Limb (tissue), 2 donors: ENCODE measurements around the gene CEACAM7.

Source experiments
- DNase-seq, 2 donors: peaks; one replicate each; pipeline ENCODE4 v3.0.0-alpha.2; 2016; ENCODE audit errors: extremely low spot score in 2 of 2

The CEACAM7 gene

GRCh38 chr19:41700381-41701195, 12.5 kb upstream of the CEACAM7 start:
- DNase-seq: no peak

- no peak for DNase-seq
Measured at GRCh38 chr19:41699968-41700323, 11.9 kb upstream of the CEACAM7 start.

- DNase-seq: no peak
Measured at GRCh38 chr19:41699231-41699967, 11.3 kb upstream of the CEACAM7 start.

GRCh38 chr19:41698746-41699230, 10.7 kb upstream of the CEACAM7 start:
- DNase-seq: no peak

- no peak for DNase-seq
Measured at GRCh38 chr19:41697198-41697855, 9.3 kb upstream of the CEACAM7 start.

GRCh38 chr19:41696402-41697197, 8.5 kb upstream of the CEACAM7 start:
- DNase-seq: no peak

- no peak for DNase-seq
Measured at GRCh38 chr19:41695745-41696144, 7.7 kb upstream of the CEACAM7 start.

GRCh38 chr19:41694831-41695635, 7.0 kb upstream of the CEACAM7 start:
- DNase-seq: no peak

GRCh38 chr19:41694196-41694595, 6.1 kb upstream of the CEACAM7 start:
- no peak for DNase-seq

GRCh38 chr19:41691268-41691970, 3.3 kb upstream of the CEACAM7 start:
- no peak for DNase-seq

- DNase-seq: no peak
Measured at GRCh38 chr19:41690801-41691065, 2.7 kb upstream of the CEACAM7 start.

GRCh38 chr19:41689993-41690800, 2.1 kb upstream of the CEACAM7 start:
- DNase-seq: no peak

GRCh38 chr19:41688687-41689086, 617 bp upstream of the CEACAM7 start:
- DNase-seq: no peak

GRCh38 chr19:41687419-41687818, 651 bp downstream of the CEACAM7 start:
- no peak for DNase-seq

GRCh38 chr19:41682437-41682836, 5.6 kb downstream of the CEACAM7 start:
- no peak for DNase-seq

GRCh38 chr19:41671486-41671885, 16.6 kb downstream of the CEACAM7 start:
- DNase-seq: no peak

- no peak for DNase-seq
Measured at GRCh38 chr19:41670755-41671154, 17.3 kb downstream of the CEACAM7 start.

- no peak for DNase-seq
Measured at GRCh38 chr19:41668315-41668714, 19.8 kb downstream of the CEACAM7 start.

GRCh38 chr19:41666075-41666474, 22.0 kb downstream of the CEACAM7 start:
- no peak for DNase-seq
